Heart right ventricle (tissue), 16 donors: ENCODE results near the gene ETV3L. TPM values are rescaled to one million over a fixed set of nuclear protein-coding genes. Genes with fewer than 3 reads are reported as not detected.
"Not testable (repeated sequence)": the region's sequence is repeated elsewhere in the genome, so short reads cannot be mapped to it uniquely, and the experiment has no call there.

ENCODE experiments used
- ATAC-seq, 8 donors: fragments of 200-7000 bp; cut with Tn5 transposase; one replicate each; pipeline ENCODE4 v1.9.1; 2020; ENCODE audit warnings: mild to moderate bottlenecking in 8 of 8, moderate library complexity in 8 of 8, moderate number of reproducible peaks in 1 of 8
- DNase-seq, 2 donors: peaks; one replicate each; pipeline ENCODE4 v3.0.0-alpha.2; 2020
- H3K27ac ChIP-seq, 10 donors: fragments of 200-600 bp; sonication (generic) in 2 of 10; one replicate each; pipeline versions ENCODE4 v1.5.0 to v1.8.0; 2020 to 2022; ENCODE audit warnings: mild to moderate bottlenecking in 3 of 10
- H3K27me3 ChIP-seq, 7 donors: fragments of 200-600 bp; one replicate each; pipeline ENCODE4 v1.8.0; 2021 to 2022; ENCODE audit warnings: mild to moderate bottlenecking in 2 of 7
- H3K36me3 ChIP-seq, 9 donors: fragments of 200-600 bp; sonication (generic) in 1 of 9; one replicate each; pipeline versions ENCODE4 v1.5.0 to v1.8.0; 2020 to 2022; ENCODE audit warnings: mild to moderate bottlenecking in 2 of 9
- H3K4me1 ChIP-seq, 9 donors: fragments of 200-600 bp; sonication (generic) in 1 of 9; one replicate each; pipeline versions ENCODE4 v1.5.0 to v1.8.0; 2020 to 2022; ENCODE audit warnings: mild to moderate bottlenecking in 4 of 9
- H3K4me3 ChIP-seq, 10 donors: fragments of 200-600 bp; sonication (generic) in 2 of 10; one replicate each; pipeline versions ENCODE4 v1.5.0 to v1.8.0; 2020 to 2022; ENCODE audit warnings: mild to moderate bottlenecking in 7 of 10, moderate library complexity in 2 of 10
- H3K9me3 ChIP-seq, 11 donors: fragments of 200-600 bp in 10 of 11; sonication (generic) in 2 of 11; one replicate each; pipeline versions ENCODE4 v1.5.0 to v1.8.0; 2013 to 2022; ENCODE audit warnings: mild to moderate bottlenecking in 2 of 11, control low read depth in 1 of 11, moderate library complexity in 1 of 11
- WGBS, 2 donors: extraction: QIAGEN DNeasy Blood & Tissue Kit; methylation state at CpG; one replicate each; pipeline ENCODE4 v1.1.7; 2013; ENCODE audit warnings: inconsistent platforms in 1 of 2; 5-methylcytosine and 5-hydroxymethylcytosine counted together
- intact Hi-C, 10 donors: fragments of 100-400 bp; cut with DNase I; formaldehyde crosslinking; loops; one replicate each; pipeline versions ENCODE4 v1.11.1 to v1.14.2; 2022
- polyA plus RNA-seq, 2 donors: library from polyadenylated mRNA; stranded (reverse); fragments of 200-250 nt; gene quantifications; one replicate each; pipeline ENCODE4 v1.2.3, GENCODE V29; 2013
- total RNA-seq, 10 donors: library from RNA; stranded (reverse); fragmentation: NEBNext Ultra II Directional in 3 of 10; extraction: Animal tissue kit (Norgen Biotek cat#: 25700) in 3 of 10; gene quantifications; one replicate each; pipeline versions ENCODE4 v1.2.1 to v1.2.4, GENCODE V29; 2021 to 2023
- TF ChIP-seq, protein P1 (sequence below), 9 donors: fragments of 200-600 bp; sonication (generic) in 2 of 9; IDR thresholded peaks; one replicate each; pipeline versions ENCODE4 v1.5.0 to v1.8.0; 2021 to 2022; ENCODE audit warnings: antibody characterized with exemption in 9 of 9, mild to moderate bottlenecking in 5 of 9, moderate library complexity in 1 of 9
- donor health status: Arrhythmogenic right ventricular cardiomyopathy.
- donor health status: ischemic (EF 13 %, LVEDD 7.1; RV severe dilation, severe dysfunction).
- donor health status: healthy with polysubstance abuse.
- donor health status: DM: no; HTN: yes; CAD: no.
- donor health status: DM: no; HTN: no; CAD: no.
- donor health status: ischemic (EF 25% LVEDD 6.9; RV normal size, moderate dysfunction).
- donor health status: ischemic (EF 25% LVEDD 5.7; RV mildly dilated, moderate dysfunction).
- donor health status: healthy.
- donor health status: DM: yes; HTN: yes; CAD: no.
- donor health status: Ischemic cardiomyopathy.
- donor health status: ischemic (EF 35%, LVEDD 5.7; RV mildly dilated, moderate dysfunction).
- donor health status: nonischemic (EF 11% LVEDD 7.7; RV severe dilation, severe dysfunction).
- donor health status: DM: yes; HTN: yes; CAD: no.
- donor health status: PGD.
- donor health status: ischemic (EF 29% LVEDD 5.4; RV normal size, mild dysfunction).
- donor health status: nonischemic (EF 23%, LVEDD 6.1; RV moderate dilation, normal function).

The ETV3L gene
- total and polyA plus RNA-seq, 12 donors = not detected

GRCh38 chr1:157101149-157101548 lies 1.5 kb upstream of the ETV3L start:
- ATAC-seq (no peak), DNase-seq (no peak)
- peaks cover 0 to 24% (median 5%) of the 10 kb centered on the region in 7 donors for H3K27me3 ChIP-seq
- no peaks in the 10 kb centered on the region for H3K9me3 ChIP-seq
- intact Hi-C loops = no loop called here
- no peak overlapping the region for H3K27ac ChIP-seq
- peaks cover 0 to 6% (median 0%) of the 10 kb centered on the region in 9 donors for H3K4me1 ChIP-seq
- 88 to 91% methylated on average over 4 of the region's 4 CpGs for WGBS, 2 donors
- no peaks in the 10 kb centered on the region for H3K36me3 ChIP-seq
- H3K4me3 ChIP-seq = no peak overlapping the region
- TF ChIP-seq, protein P1, sequence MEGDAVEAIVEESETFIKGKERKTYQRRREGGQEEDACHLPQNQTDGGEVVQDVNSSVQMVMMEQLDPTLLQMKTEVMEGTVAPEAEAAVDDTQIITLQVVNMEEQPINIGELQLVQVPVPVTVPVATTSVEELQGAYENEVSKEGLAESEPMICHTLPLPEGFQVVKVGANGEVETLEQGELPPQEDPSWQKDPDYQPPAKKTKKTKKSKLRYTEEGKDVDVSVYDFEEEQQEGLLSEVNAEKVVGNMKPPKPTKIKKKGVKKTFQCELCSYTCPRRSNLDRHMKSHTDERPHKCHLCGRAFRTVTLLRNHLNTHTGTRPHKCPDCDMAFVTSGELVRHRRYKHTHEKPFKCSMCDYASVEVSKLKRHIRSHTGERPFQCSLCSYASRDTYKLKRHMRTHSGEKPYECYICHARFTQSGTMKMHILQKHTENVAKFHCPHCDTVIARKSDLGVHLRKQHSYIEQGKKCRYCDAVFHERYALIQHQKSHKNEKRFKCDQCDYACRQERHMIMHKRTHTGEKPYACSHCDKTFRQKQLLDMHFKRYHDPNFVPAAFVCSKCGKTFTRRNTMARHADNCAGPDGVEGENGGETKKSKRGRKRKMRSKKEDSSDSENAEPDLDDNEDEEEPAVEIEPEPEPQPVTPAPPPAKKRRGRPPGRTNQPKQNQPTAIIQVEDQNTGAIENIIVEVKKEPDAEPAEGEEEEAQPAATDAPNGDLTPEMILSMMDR (IDR thresholded peaks at IDR 0.05) = no peak

GRCh38 chr1:157098987-157099632 lies 498 bp downstream of the ETV3L start:
- intact Hi-C loops = loop anchor here in 1 of 10 donors (5.0 kb wide), 1 partner anchor 388 kb away; no protein-coding TSS in a partner anchor
- not testable (repeated sequence) for H3K4me3 ChIP-seq, DNase-seq, H3K9me3 ChIP-seq, H3K27ac ChIP-seq, H3K36me3 ChIP-seq, H3K4me1 ChIP-seq
- peaks cover 0 to 18% (median 0%) of the 10 kb centered on the region in 7 donors for H3K27me3 ChIP-seq
- ATAC-seq = peak in 2 of 8 donors; percentile 8 to 11
- WGBS, 2 donors = 80 to 83% methylated on average over 16 of the region's 17 CpGs

DNA sequence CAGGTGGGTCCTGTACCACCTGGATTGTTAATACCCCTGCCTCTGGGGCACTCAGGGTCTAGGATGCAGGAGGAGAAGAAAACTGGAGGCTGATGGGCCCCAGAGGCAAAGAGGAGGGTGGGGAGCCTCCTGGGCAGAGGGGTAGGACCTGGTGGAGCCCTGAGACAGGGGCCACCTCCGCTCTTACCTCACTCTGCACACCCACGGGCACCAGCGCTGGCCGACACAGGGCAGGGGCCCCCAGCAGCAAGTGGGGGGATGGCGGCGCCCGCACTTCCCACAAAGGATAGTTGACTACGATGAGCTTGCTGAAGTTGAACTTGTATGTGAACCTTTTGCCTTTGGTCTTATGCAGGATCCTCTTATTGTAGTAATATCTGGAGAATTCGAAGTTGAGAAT lies 1.1 kb downstream of the ETV3L start:
- H3K4me3 ChIP-seq = no peak overlapping the region
- no peak for ATAC-seq
- WGBS, 2 donors = 89 to 95% methylated on average over 9 of the region's 9 CpGs
- peaks cover 0 to 18% (median 0%) of the 10 kb centered on the region in 7 donors for H3K27me3 ChIP-seq
- no peak overlapping the region for H3K27ac ChIP-seq
- peaks cover 0 to 1% (median 0%) of the 10 kb centered on the region in 9 donors for H3K4me1 ChIP-seq
- TF ChIP-seq, protein P1 (IDR thresholded peaks at IDR 0.05) = no peak
- no peaks in the 10 kb centered on the region for H3K9me3 ChIP-seq
- intact Hi-C loops = loop anchor here in 1 of 10 donors (5.0 kb wide), 1 partner anchor 389 kb away; no protein-coding TSS in a partner anchor
- no peaks in the 10 kb centered on the region for H3K36me3 ChIP-seq
- DNase-seq = no peak

- H3K27ac ChIP-seq = no peak overlapping the region
- DNase-seq (no peak), ATAC-seq (no peak)
- TF ChIP-seq, protein P1 (IDR thresholded peaks at IDR 0.05) = no peak
- 64 to 71% methylated on average over 6 of the region's 6 CpGs for WGBS, 2 donors
- intact Hi-C loops = loop anchor here in 1 of 10 donors (5.0 kb wide), 1 partner anchor 390 kb away; no protein-coding TSS in a partner anchor
- H3K27me3 ChIP-seq = peaks cover 0 to 12% (median 0%) of the 10 kb centered on the region in 7 donors
- peaks cover 0 to 10% (median 5%) of the 10 kb centered on the region in 9 donors for H3K4me1 ChIP-seq
- no peak overlapping the region for H3K4me3 ChIP-seq
- H3K9me3 ChIP-seq = no peaks in the 10 kb centered on the region
- H3K36me3 ChIP-seq = no peaks in the 10 kb centered on the region
Measured at GRCh38 chr1:157097692-157098091, 1.9 kb downstream of the ETV3L start.

DNA sequence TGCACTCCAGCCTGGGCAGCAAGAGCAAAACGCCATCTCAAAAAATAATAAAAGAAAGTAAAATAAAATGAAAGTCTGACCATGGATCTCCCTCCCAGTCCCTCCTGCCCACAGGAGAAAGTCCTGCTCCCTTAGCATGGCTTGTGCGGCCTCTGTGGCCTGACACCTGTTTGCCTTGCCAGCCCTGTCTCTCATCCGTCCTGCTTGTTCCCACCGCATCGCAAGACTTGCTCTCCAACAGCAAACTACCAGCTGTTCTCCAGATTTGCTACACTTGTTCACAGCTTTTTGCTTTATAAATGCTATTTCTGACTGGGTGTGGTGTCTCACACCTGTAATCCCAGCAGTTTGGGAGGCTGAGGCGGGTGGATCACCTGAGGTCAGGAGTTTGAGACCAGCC lies 2.7 kb downstream of the ETV3L start:
- H3K27ac ChIP-seq = no peak overlapping the region
- DNase-seq (no peak), ATAC-seq (no peak)
- peaks cover 0 to 4% (median 0%) of the 10 kb centered on the region in 7 donors for H3K27me3 ChIP-seq
- intact Hi-C loops = loop anchor here in 1 of 10 donors (5.0 kb wide), 1 partner anchor 390 kb away; no protein-coding TSS in a partner anchor
- H3K9me3 ChIP-seq = no peaks in the 10 kb centered on the region
- 79 to 86% methylated on average over 6 of the region's 6 CpGs for WGBS, 2 donors
- H3K4me3 ChIP-seq = no peak overlapping the region
- peaks cover 0 to 14% (median 6%) of the 10 kb centered on the region in 9 donors for H3K4me1 ChIP-seq
- H3K36me3 ChIP-seq = no peaks in the 10 kb centered on the region
- TF ChIP-seq, protein P1 (IDR thresholded peaks at IDR 0.05) = no peak
